GM12878 (cell line): ENCODE results near the gene MVB12B. TPM values are rescaled to one million over a fixed set of nuclear protein-coding genes. Genes with fewer than 3 reads are reported as not detected.

Experiments used
- ATAC-seq: fragments of 200-7000 bp; cut with Tn5 transposase; 3 replicates; pipeline ENCODE4 v1.9.1; 2020; ENCODE audit warnings: mild to moderate bottlenecking, moderate library complexity
- BruUV-seq: library from RNA; stranded (reverse); fragments of 400-500 nt; replicated peaks from 2 replicates; lab custom pipeline; 2021; lab: Mats Ljungman, UMichigan
- CTCF ChIA-PET: fragments of 300-600 bp; sonication (Branson Sonifier 250); formaldehyde crosslinking; extraction: SDS; loops from one replicate; lab custom pipeline; 2021; ENCODE audit warnings: inconsistent platforms; lab: Yijun Ruan, JAX
- POLR2A ChIA-PET: fragments of 350-600 bp; formaldehyde crosslinking; extraction: SDS; loops from one replicate; lab custom pipeline; 2021; ENCODE audit warnings: inconsistent platforms; lab: Charles Lee
- RAD21 ChIA-PET: fragments of 300-600 bp; sonication (Branson Sonifier 250); formaldehyde crosslinking; loops from one replicate; lab custom pipeline; 2023; ENCODE audit warnings: antibody characterized with exemption; ENCODE audit not compliant: unreplicated experiment; lab: Charles Lee
- SMC1A ChIA-PET: fragments of 300-600 bp; sonication (Branson Sonifier 250); formaldehyde crosslinking; loops from one replicate; lab custom pipeline; 2023; ENCODE audit not compliant: unreplicated experiment, uncharacterized antibody; lab: Charles Lee
- DNase-seq: peaks from one replicate; pipeline ENCODE4 v3.0.0-alpha.2; 2011; ENCODE audit warnings: low read depth, low spot score
- FAIRE-seq: peaks from 3 replicates; lab custom pipeline; 2011; peaks lifted over from hg19 to GRCh38; lab: Jason Lieb, UNC
- H2AFZ ChIP-seq: 2 replicates; pipeline ENCODE4 v1.6.0; 2011; ENCODE audit warnings: low read depth, low read length, control low read depth; ENCODE audit not compliant: control insufficient read depth
- H3K27ac ChIP-seq: 2 replicates; pipeline ENCODE4 v1.5.1; 2011; ENCODE audit warnings: control low read depth; ENCODE audit not compliant: control insufficient read depth, insufficient read depth
- H3K27me3 ChIP-seq, 2 experiments: replicated peaks in 1 of 2; 2 replicates each; pipeline versions ENCODE4 v1.6.0 to v1.6.1; 2011; ENCODE audit warnings: low read length in 1 of 2; ENCODE audit not compliant: control insufficient read depth in 2 of 2, insufficient read depth in 2 of 2
- H3K36me3 ChIP-seq, 2 experiments: 2 replicates each; pipeline ENCODE4 v1.5.1; 2011; ENCODE audit warnings: low read length in 1 of 2; ENCODE audit not compliant: control insufficient read depth in 2 of 2, insufficient read depth in 2 of 2
- H3K4me1 ChIP-seq: 2 replicates; pipeline ENCODE4 v1.6.1; 2011; ENCODE audit warnings: mild to moderate bottlenecking, low read length, moderate library complexity, mixed read lengths; ENCODE audit not compliant: control insufficient read depth, insufficient read depth
- H3K4me2 ChIP-seq: 2 replicates; pipeline ENCODE4 v1.6.0; 2011; ENCODE audit warnings: control low read depth; ENCODE audit not compliant: control insufficient read depth, insufficient read depth
- H3K4me3 ChIP-seq: fragments of 200-600 bp; sonication (generic); 2 replicates; pipeline ENCODE4 v1.5.1; 2016
- H3K79me2 ChIP-seq: 2 replicates; pipeline ENCODE4 v1.6.0; 2011; ENCODE audit warnings: low read length; ENCODE audit not compliant: control insufficient read depth, insufficient read depth
- H3K9ac ChIP-seq: 2 replicates; pipeline ENCODE4 v1.8.0; 2011; ENCODE audit warnings: low read length, control low read depth, mixed read lengths; ENCODE audit not compliant: control insufficient read depth, insufficient read depth
- H3K9me3 ChIP-seq: replicated peaks from 3 replicates; pipeline ENCODE4 v1.5.1; 2011; ENCODE audit warnings: mild to moderate bottlenecking, low read length; ENCODE audit not compliant: control insufficient read depth, insufficient read depth
- H4K20me1 ChIP-seq: 2 replicates; pipeline ENCODE4 v1.6.0; 2011; ENCODE audit not compliant: control insufficient read depth, insufficient read depth
- BHLHE40 ChIP-seq, 2 experiments: fragments of 450-650 bp in 1 of 2; IDR thresholded peaks; 2 replicates each; pipeline ENCODE4 v1.6.1; 2011 to 2017; ENCODE audit warnings: low read depth in 2 of 2, borderline replicate concordance in 1 of 2, improper control_type of control experiment in 1 of 2, low read length in 1 of 2, mild to moderate bottlenecking in 1 of 2
- CHD1 ChIP-seq: IDR thresholded peaks from 2 replicates; pipeline ENCODE4 v1.6.1; 2012; ENCODE audit warnings: low read depth, low read length, improper control_type of control experiment
- DPF2 ChIP-seq: fragments of 450-650 bp; IDR thresholded peaks from 2 replicates; pipeline ENCODE4 v1.6.1; 2017; ENCODE audit warnings: mild to moderate bottlenecking
- ELK1 ChIP-seq: IDR thresholded peaks from 2 replicates; pipeline ENCODE4 v1.6.1; 2012; ENCODE audit warnings: low read depth, low read length, improper control_type of control experiment
- ETV6 ChIP-seq, 2 experiments: fragments of 450-650 bp in 1 of 2; IDR thresholded peaks in 1 of 2; conservative IDR thresholded peaks in 1 of 2; 2 replicates each; pipeline ENCODE4 v1.6.1; 2014; ENCODE audit warnings: antibody characterized with exemption in 1 of 2, borderline replicate concordance in 1 of 2, low read depth in 1 of 2, mild to moderate bottlenecking in 1 of 2, moderate library complexity in 1 of 2
- HDAC6 ChIP-seq: fragments of 200-600 bp; sonication (generic); IDR thresholded peaks from one replicate; pipeline ENCODE4 v1.8.0; 2017; ENCODE audit warnings: antibody characterized with exemption; ENCODE audit not compliant: unreplicated experiment
- MTA3 ChIP-seq: IDR thresholded peaks from 2 replicates; pipeline ENCODE4 v1.6.1; 2012; ENCODE audit warnings: low read length, inconsistent platforms, borderline replicate concordance
- PBX3 ChIP-seq: IDR thresholded peaks from 2 replicates; pipeline ENCODE4 v1.6.1; 2011; ENCODE audit warnings: mild to moderate bottlenecking, low read depth, low read length, moderate library complexity; ENCODE audit not compliant: insufficient replicate concordance
- RAD21 ChIP-seq: IDR thresholded peaks from 2 replicates; pipeline ENCODE4 v1.6.1; 2011; ENCODE audit warnings: mild to moderate bottlenecking, low read depth, low read length, moderate library complexity; ENCODE audit not compliant: insufficient read depth
- RCOR1 ChIP-seq: conservative IDR thresholded peaks from 2 replicates; pipeline ENCODE4 v1.6.1; 2012; ENCODE audit warnings: low read depth, low read length, improper control_type of control experiment
- SIN3A ChIP-seq: IDR thresholded peaks from 2 replicates; pipeline ENCODE4 v1.6.1; 2012; ENCODE audit warnings: low read depth, low read length, improper control_type of control experiment
- STAT3 ChIP-seq: IDR thresholded peaks from 2 replicates; pipeline ENCODE4 v1.6.1; 2011; ENCODE audit warnings: low read depth, low read length, improper control_type of control experiment
- TAF1 ChIP-seq: IDR thresholded peaks from 2 replicates; pipeline ENCODE4 v1.6.1; 2011; ENCODE audit warnings: mild to moderate bottlenecking, low read depth, low read length, borderline replicate concordance
- ZNF274 ChIP-seq: IDR thresholded peaks from one replicate; pipeline ENCODE4 v1.8.0; 2011; ENCODE audit not compliant: insufficient read length, insufficient read depth
- ZNF384 ChIP-seq: IDR thresholded peaks from 2 replicates; pipeline ENCODE4 v1.6.1; 2012; ENCODE audit warnings: low read depth, mild to moderate bottlenecking, low read length, improper control_type of control experiment, borderline replicate concordance
- ZNF687 ChIP-seq: fragments of 450-650 bp; IDR thresholded peaks from 2 replicates; pipeline ENCODE4 v1.6.1; 2017; ENCODE audit warnings: mild to moderate bottlenecking, moderate library complexity
- WGBS: methylation state at CpG from one replicate; pipeline ENCODE4 v1.1.6; 2016; ENCODE audit warnings: low lambda C conversion rate; ENCODE audit not compliant: insufficient replicate concordance, insufficient coverage; ENCODE audit errors: missing lambda C conversion rate; 5-methylcytosine and 5-hydroxymethylcytosine counted together
- in situ Hi-C: fragments of 300-500 bp; cut with MboI; formaldehyde crosslinking; loops from 9 replicates; pipeline ENCODE4 v1.14.3; 2018; ENCODE audit warnings: mixed read lengths
- intact Hi-C: fragments of 100-400 bp; cut with micrococcal nuclease; formaldehyde crosslinking; loops from one replicate; pipeline ENCODE4 v1.14.2; 2022; ENCODE audit not compliant: unreplicated experiment
- polyA plus RNA-seq, 11 experiments: library from polyadenylated mRNA; depleted of rRNA in 4 of 11; unstranded in 6 of 11; stranded (reverse) in 5 of 11; fragments of >200 nt; fragmentation: Nextera tagmentation in 4 of 11; fragmentation: Illumina TruSeq in 1 of 11; extraction: Ambion mirVana in 4 of 11; extraction: Trizol in 1 of 11; gene quantifications; 1 replicate in 1 of 11; 2 replicates in 10 of 11; pipeline versions ENCODE4 v1.2.1 to v1.2.3, GENCODE V29; 2011 to 2016; ENCODE audit warnings: inconsistent platforms in 2 of 11, missing spikeins in 2 of 11, low read depth in 1 of 11
- total RNA-seq, 4 experiments: library from RNA; depleted of rRNA in 3 of 4; stranded (reverse); fragments of >200 nt in 3 of 4; fragmentation: Illumina TruSeq in 1 of 4; extraction: Trizol in 1 of 4; gene quantifications; 2 replicates each; pipeline versions ENCODE4 v1.2.1 to v1.2.3, GENCODE V29; 2013 to 2021

The MVB12B gene
- total and polyA plus RNA-seq, 10 of the 15 experiments (the other 5 are each of a cell fraction or from before 2014, with no cell fraction given), result 0.08 TPM; not detected in 9

- TF ChIP-seq RAD21, result no peak
- no peak for TF ChIP-seq ZNF384
- no peak for TF ChIP-seq TAF1
Observed at GRCh38 chr9:126423142-126423915, 96.7 kb downstream of the MVB12B start (continued).

- CTCF ChIA-PET, result no interaction called here
- intact Hi-C loops, result no loop called here
- Histone ChIP-seq H4K20me1 (no peaks in the 10 kb centered on the region), H2AFZ (no peak overlapping the region), H3K27ac (no peak overlapping the region), H3K27me3 (peaks cover 4 to 6% of the 10 kb centered on the region in 2 experiments), H3K9ac (no peak overlapping the region), H3K4me1 (no peaks in the 10 kb centered on the region), H3K4me2 (no peak overlapping the region), H3K9me3 (no peaks in the 10 kb centered on the region), H3K36me3 (no peaks in the 10 kb centered on the region), H3K79me2 (no peaks in the 10 kb centered on the region), H3K4me3 (no peak overlapping the region)
- SMC1A ChIA-PET, result no interaction called here
- POLR2A ChIA-PET, result no interaction called here
- ATAC-seq (no peak), DNase-seq (no peak), FAIRE-seq (no peak)
- TF ChIP-seq SIN3A (no peak), BHLHE40 (IDR thresholded peaks at IDR 0.05; ENCODE audit: borderline replicate concordance in 1 of 2, low read depth in 2 of 2, low read length in 1 of 2) (no peak), RCOR1 (no peak), ZNF687 (no peak), ELK1 (no peak), DPF2 (no peak), ZNF274 (no peak), HDAC6 (no peak), PBX3 (no peak), MTA3 (no peak), STAT3 (no peak), CHD1 (no peak), ETV6 (conservative IDR thresholded peaks at IDR 0.05 in 1 of 2, IDR thresholded peaks at IDR 0.05 in 1 of 2; ENCODE audit: borderline replicate concordance in 1 of 2, low read depth in 1 of 2) (no peak)
- RAD21 ChIA-PET, result no interaction called here
- WGBS, result 19% methylated on average over 3 of the region's 3 CpGs
- in situ Hi-C loops, result no loop called here
- BruUV-seq, result no TSS peak
Observed at GRCh38 chr9:126423916-126424185, 97.2 kb downstream of the MVB12B start.
